K562 (cell line): ENCODE data around the gene WT1. TPM values are rescaled to one million over a fixed set of nuclear protein-coding genes. Genes with fewer than 3 reads are reported as not detected.

ENCODE experiments used
- ARID1B ChIP-seq: fragments of 450-650 bp; IDR thresholded peaks from 2 replicates; pipeline ENCODE4 v1.6.1; 2016; ENCODE audit warnings: antibody characterized with exemption, mild to moderate bottlenecking, inconsistent platforms
- HEY1 ChIP-seq: fragments of 250-450 bp; sonication (Bioruptor Pico); IDR thresholded peaks from 2 replicates; pipeline ENCODE4 v1.5.0; 2020; ENCODE audit warnings: mild to moderate bottlenecking, moderate library complexity, borderline replicate concordance
- JUND ChIP-seq, 2 experiments: IDR thresholded peaks; 2 replicates in 1 of 2; 3 replicates in 1 of 2; pipeline ENCODE4 v1.6.1; 2011; ENCODE audit warnings: borderline replicate concordance in 2 of 2, low read depth in 2 of 2, low read length in 2 of 2, improper control_type of control experiment in 1 of 2, missing biosample characterization in 1 of 2, missing genetic modification characterization in 1 of 2, missing genetic modification reagents in 1 of 2
- POU5F1 ChIP-seq: fragments of 150-350 bp; IDR thresholded peaks from 2 replicates; pipeline ENCODE4 v1.6.1; 2014; ENCODE audit warnings: borderline replicate concordance, low read length, low read depth, mild to moderate bottlenecking; ENCODE audit not compliant: partially characterized antibody
- SMAD2 ChIP-seq: fragments of 150-350 bp; IDR thresholded peaks from 2 replicates; pipeline ENCODE4 v1.6.1; 2014; ENCODE audit warnings: low read depth, mild to moderate bottlenecking, low read length
- TAF1 ChIP-seq: IDR thresholded peaks from 2 replicates; pipeline ENCODE4 v1.6.1; 2011; ENCODE audit warnings: mild to moderate bottlenecking, low read length, moderate library complexity; ENCODE audit not compliant: insufficient read depth, control insufficient read depth, severe bottlenecking; ENCODE audit errors: extremely low read depth
- TEAD4 ChIP-seq, 2 experiments: sonication (generic) in 1 of 2; formaldehyde crosslinking in 1 of 2; IDR thresholded peaks; 2 replicates each; pipeline versions ENCODE4 v1.6.1 to v1.8.0; 2012 to 2022; ENCODE audit warnings: borderline replicate concordance in 1 of 2, inconsistent platforms in 1 of 2, low read length in 1 of 2, mild to moderate bottlenecking in 1 of 2, missing genetic modification reagents in 1 of 2
- ZFX ChIP-seq: sonication (generic); formaldehyde crosslinking; IDR thresholded peaks from 2 replicates; pipeline ENCODE4 v1.8.0; 2022; ENCODE audit warnings: mild to moderate bottlenecking, missing genetic modification reagents, moderate library complexity
- ZNF707 ChIP-seq: fragments of 250-450 bp; sonication (Bioruptor Pico); conservative IDR thresholded peaks from 2 replicates; pipeline ENCODE4 v1.8.0; 2022; ENCODE audit warnings: inconsistent platforms, mild to moderate bottlenecking, moderate library complexity
- ZNF76 ChIP-seq: fragments of 250-450 bp; sonication (Bioruptor Pico); IDR thresholded peaks from 2 replicates; pipeline ENCODE4 v1.4.0; 2020; ENCODE audit warnings: mild to moderate bottlenecking, moderate library complexity, borderline replicate concordance
- ZNF77 ChIP-seq: fragments of 250-450 bp; sonication (Bioruptor Pico); IDR thresholded peaks from 2 replicates; pipeline ENCODE4 v1.5.0; 2020
- polyA plus RNA-seq, 8 experiments: library from polyadenylated mRNA; depleted of rRNA in 4 of 8; stranded (reverse) in 5 of 8; unstranded in 3 of 8; fragments of >200 nt; fragmentation: Nextera tagmentation in 2 of 8; fragmentation: Illumina TruSeq in 1 of 8; extraction: Ambion mirVana in 2 of 8; extraction: Trizol in 1 of 8; gene quantifications; 2 replicates each; pipeline versions ENCODE4 v1.2.1 to v1.2.3, GENCODE V29; 2011 to 2014; ENCODE audit warnings: inconsistent platforms in 1 of 8, missing spikeins in 1 of 8
- total RNA-seq, 7 experiments: library from RNA; depleted of rRNA in 6 of 7; stranded (reverse); fragments of >200 nt in 6 of 7; fragmentation: Illumina TruSeq in 2 of 7; extraction: Trizol in 2 of 7; gene quantifications; 2 replicates each; pipeline versions ENCODE4 v1.2.1 to v1.2.3, GENCODE V29; 2011 to 2021; ENCODE audit warnings: low replicate concordance in 1 of 7
- TF ChIP-seq, protein P1 (sequence below): fragments of 450-650 bp; IDR thresholded peaks from 2 replicates; pipeline ENCODE4 v1.6.1; 2016; ENCODE audit warnings: borderline replicate concordance
- TF ChIP-seq, protein P2 (sequence below): fragments of 450-650 bp; IDR thresholded peaks from 2 replicates; pipeline ENCODE4 v1.6.1; 2016; ENCODE audit warnings: low read depth, mild to moderate bottlenecking, moderate library complexity
- TF ChIP-seq, protein P3 (sequence below): sonication (generic); formaldehyde crosslinking; IDR thresholded peaks from 2 replicates; pipeline ENCODE4 v1.8.0; 2022; ENCODE audit warnings: mild to moderate bottlenecking, missing genetic modification reagents, borderline replicate concordance
- TF ChIP-seq, protein P4 (sequence below), 2 experiments: fragments of 200-800 bp in 1 of 2; sonication (Bioruptor generic) in 1 of 2; sonication (generic) in 1 of 2; formaldehyde crosslinking in 1 of 2; IDR thresholded peaks in 1 of 2; conservative IDR thresholded peaks in 1 of 2; 2 replicates each; pipeline versions ENCODE4 v1.5.0 to v1.6.1; 2016 to 2020; ENCODE audit warnings: missing compliant biosample characterization in 1 of 2, missing genetic modification characterization in 1 of 2, missing genetic modification reagents in 1 of 2
- TF ChIP-seq, protein P5 (sequence below), 2 experiments: IDR thresholded peaks; 2 replicates each; pipeline ENCODE4 v1.6.1; 2011; ENCODE audit warnings: borderline replicate concordance in 1 of 2, control low read depth in 1 of 2, low read depth in 1 of 2, low read length in 1 of 2, mild to moderate bottlenecking in 1 of 2, mixed read lengths in 1 of 2, moderate library complexity in 1 of 2; ENCODE audit not compliant: insufficient read depth in 1 of 2, insufficient read length in 1 of 2, poor library complexity in 1 of 2, severe bottlenecking in 1 of 2; ENCODE audit errors: extremely low read depth in 1 of 2
- TF ChIP-seq, protein P6 (sequence below): fragments of 250-450 bp; sonication (Bioruptor Pico); IDR thresholded peaks from 2 replicates; pipeline ENCODE4 v1.8.0; 2022; ENCODE audit warnings: moderate library complexity, mild to moderate bottlenecking, inconsistent platforms

The WT1 gene
- total and polyA plus RNA-seq, 9 of the 15 experiments (the other 6 are each of a cell fraction or from before 2014, with no cell fraction given) = 7.1 to 33.8 (median 19.4) TPM

DNA sequence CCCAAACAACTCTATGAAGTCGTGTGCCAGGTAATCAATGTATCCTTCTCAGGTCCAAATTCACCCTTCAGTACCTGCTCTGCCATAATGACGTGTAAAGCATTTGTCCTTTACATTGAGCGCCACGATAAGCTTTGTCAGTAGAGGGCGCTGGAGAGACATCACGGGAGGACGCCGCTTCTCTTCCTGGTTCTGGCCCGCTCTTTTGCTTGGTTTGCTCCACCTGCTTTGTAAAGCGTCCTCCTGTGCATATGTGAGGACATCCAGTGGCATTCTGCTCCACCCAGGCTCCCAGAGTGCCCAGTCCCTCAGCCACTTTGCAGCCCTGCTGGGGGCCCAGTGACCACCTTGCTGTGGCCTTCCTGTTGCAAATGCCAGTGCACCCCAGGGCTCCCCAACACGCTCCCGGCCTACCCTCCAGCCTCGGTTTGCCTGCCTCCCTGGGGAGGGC, 61.1 kb downstream of the WT1 start (continued):
- TF ChIP-seq, protein P1, sequence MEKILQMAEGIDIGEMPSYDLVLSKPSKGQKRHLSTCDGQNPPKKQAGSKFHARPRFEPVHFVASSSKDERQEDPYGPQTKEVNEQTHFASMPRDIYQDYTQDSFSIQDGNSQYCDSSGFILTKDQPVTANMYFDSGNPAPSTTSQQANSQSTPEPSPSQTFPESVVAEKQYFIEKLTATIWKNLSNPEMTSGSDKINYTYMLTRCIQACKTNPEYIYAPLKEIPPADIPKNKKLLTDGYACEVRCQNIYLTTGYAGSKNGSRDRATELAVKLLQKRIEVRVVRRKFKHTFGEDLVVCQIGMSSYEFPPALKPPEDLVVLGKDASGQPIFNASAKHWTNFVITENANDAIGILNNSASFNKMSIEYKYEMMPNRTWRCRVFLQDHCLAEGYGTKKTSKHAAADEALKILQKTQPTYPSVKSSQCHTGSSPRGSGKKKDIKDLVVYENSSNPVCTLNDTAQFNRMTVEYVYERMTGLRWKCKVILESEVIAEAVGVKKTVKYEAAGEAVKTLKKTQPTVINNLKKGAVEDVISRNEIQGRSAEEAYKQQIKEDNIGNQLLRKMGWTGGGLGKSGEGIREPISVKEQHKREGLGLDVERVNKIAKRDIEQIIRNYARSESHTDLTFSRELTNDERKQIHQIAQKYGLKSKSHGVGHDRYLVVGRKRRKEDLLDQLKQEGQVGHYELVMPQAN = no peak
- TF ChIP-seq SMAD2 = no peak
- TF ChIP-seq ZNF76 = no peak
- peak; percentile 32; the same call in 1 of the 2 replicates for TF ChIP-seq ZFX
- TF ChIP-seq JUND (IDR thresholded peaks at IDR 0.05; ENCODE audit: borderline replicate concordance, low read depth, low read length) = peak; percentile 46
- TF ChIP-seq JUND (tag; IDR thresholded peaks at IDR 0.05; ENCODE audit: borderline replicate concordance, low read depth, low read length) = 0 out of 3 replicates have a peak, but pooled peaks have one; percentile 27
- TF ChIP-seq TAF1 = no peak
- TF ChIP-seq, protein P2, sequence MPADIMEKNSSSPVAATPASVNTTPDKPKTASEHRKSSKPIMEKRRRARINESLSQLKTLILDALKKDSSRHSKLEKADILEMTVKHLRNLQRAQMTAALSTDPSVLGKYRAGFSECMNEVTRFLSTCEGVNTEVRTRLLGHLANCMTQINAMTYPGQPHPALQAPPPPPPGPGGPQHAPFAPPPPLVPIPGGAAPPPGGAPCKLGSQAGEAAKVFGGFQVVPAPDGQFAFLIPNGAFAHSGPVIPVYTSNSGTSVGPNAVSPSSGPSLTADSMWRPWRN = no peak
- TF ChIP-seq POU5F1 = no peak
- TF ChIP-seq ZNF77 = no peak
- TF ChIP-seq, protein P3, sequence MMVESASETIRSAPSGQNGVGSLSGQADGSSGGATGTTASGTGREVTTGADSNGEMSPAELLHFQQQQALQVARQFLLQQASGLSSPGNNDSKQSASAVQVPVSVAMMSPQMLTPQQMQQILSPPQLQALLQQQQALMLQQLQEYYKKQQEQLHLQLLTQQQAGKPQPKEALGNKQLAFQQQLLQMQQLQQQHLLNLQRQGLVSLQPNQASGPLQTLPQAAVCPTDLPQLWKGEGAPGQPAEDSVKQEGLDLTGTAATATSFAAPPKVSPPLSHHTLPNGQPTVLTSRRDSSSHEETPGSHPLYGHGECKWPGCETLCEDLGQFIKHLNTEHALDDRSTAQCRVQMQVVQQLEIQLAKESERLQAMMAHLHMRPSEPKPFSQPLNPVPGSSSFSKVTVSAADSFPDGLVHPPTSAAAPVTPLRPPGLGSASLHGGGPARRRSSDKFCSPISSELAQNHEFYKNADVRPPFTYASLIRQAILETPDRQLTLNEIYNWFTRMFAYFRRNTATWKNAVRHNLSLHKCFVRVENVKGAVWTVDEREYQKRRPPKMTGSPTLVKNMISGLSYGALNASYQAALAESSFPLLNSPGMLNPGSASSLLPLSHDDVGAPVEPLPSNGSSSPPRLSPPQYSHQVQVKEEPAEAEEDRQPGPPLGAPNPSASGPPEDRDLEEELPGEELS = no peak
- TF ChIP-seq, protein P4, sequence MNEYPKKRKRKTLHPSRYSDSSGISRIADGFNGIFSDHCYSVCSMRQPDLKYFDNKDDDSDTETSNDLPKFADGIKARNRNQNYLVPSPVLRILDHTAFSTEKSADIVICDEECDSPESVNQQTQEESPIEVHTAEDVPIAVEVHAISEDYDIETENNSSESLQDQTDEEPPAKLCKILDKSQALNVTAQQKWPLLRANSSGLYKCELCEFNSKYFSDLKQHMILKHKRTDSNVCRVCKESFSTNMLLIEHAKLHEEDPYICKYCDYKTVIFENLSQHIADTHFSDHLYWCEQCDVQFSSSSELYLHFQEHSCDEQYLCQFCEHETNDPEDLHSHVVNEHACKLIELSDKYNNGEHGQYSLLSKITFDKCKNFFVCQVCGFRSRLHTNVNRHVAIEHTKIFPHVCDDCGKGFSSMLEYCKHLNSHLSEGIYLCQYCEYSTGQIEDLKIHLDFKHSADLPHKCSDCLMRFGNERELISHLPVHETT (CRISPR knock-in tag; conservative IDR thresholded peaks at IDR 0.05 in 1 of 2, IDR thresholded peaks at IDR 0.05 in 1 of 2) = no peak
- no peak for TF ChIP-seq ZNF707
- no peak for TF ChIP-seq ARID1B
- TF ChIP-seq, protein P5, sequence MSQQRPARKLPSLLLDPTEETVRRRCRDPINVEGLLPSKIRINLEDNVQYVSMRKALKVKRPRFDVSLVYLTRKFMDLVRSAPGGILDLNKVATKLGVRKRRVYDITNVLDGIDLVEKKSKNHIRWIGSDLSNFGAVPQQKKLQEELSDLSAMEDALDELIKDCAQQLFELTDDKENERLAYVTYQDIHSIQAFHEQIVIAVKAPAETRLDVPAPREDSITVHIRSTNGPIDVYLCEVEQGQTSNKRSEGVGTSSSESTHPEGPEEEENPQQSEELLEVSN (IDR thresholded peaks at IDR 0.05; ENCODE audit: borderline replicate concordance in 1 of 2, extremely low read depth in 1 of 2, insufficient read depth in 1 of 2, insufficient read length in 1 of 2, low read depth in 1 of 2, low read length in 1 of 2, poor library complexity in 1 of 2, severe bottlenecking in 1 of 2) = peak; percentile 42 to 92
- TF ChIP-seq, protein P6, sequence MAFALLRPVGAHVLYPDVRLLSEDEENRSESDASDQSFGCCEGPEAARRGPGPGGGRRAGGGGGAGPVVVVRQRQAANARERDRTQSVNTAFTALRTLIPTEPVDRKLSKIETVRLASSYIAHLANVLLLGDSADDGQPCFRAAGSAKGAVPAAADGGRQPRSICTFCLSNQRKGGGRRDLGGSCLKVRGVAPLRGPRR (CRISPR knock-in tag) = no peak
- TF ChIP-seq TEAD4 (IDR thresholded peaks at IDR 0.05; ENCODE audit: low read length) = no peak
- no peak for TF ChIP-seq TEAD4 (CRISPR knock-in tag; IDR thresholded peaks at IDR 0.05; ENCODE audit: borderline replicate concordance)
- no peak for TF ChIP-seq HEY1 (CRISPR knock-in tag)
